Endometrium (tissue), 2 donors: Measurements from ENCODE around the gene SLC6A18.
"Not testable (repeated sequence)": the region's sequence is repeated elsewhere in the genome, so short reads cannot be mapped to it uniquely, and the experiment has no call there.

Source experiments
- FAIRE-seq: peaks from 2 replicates; lab custom pipeline; 2012; peaks lifted over from hg19 to GRCh38; lab: Jason Lieb, UNC
- donor health status: control.
- donor health status: control.

SLC6A18 gene

GRCh38 chr5:1254196-1254595 lies 29.0 kb downstream of the SLC6A18 start:
- no peak for FAIRE-seq

- FAIRE-seq = no peak
Measured at GRCh38 chr5:1255081-1255561, 29.9 kb downstream of the SLC6A18 start.

- no peak for FAIRE-seq
Measured at GRCh38 chr5:1256776-1257175, 31.6 kb downstream of the SLC6A18 start.

GRCh38 chr5:1257363-1257762 lies 32.2 kb downstream of the SLC6A18 start:
- FAIRE-seq = no peak

GRCh38 chr5:1257841-1258240 lies 32.7 kb downstream of the SLC6A18 start:
- FAIRE-seq = no peak

- FAIRE-seq = no peak
Measured at GRCh38 chr5:1259806-1260480, 34.8 kb downstream of the SLC6A18 start.

GRCh38 chr5:1261643-1262042 lies 36.5 kb downstream of the SLC6A18 start:
- FAIRE-seq = no peak

- no peak for FAIRE-seq
Measured at GRCh38 chr5:1262381-1262780, 37.2 kb downstream of the SLC6A18 start.

- no peak for FAIRE-seq
Measured at GRCh38 chr5:1264211-1264610, 39.0 kb downstream of the SLC6A18 start.

GRCh38 chr5:1265026-1265425 lies 39.8 kb downstream of the SLC6A18 start:
- no peak for FAIRE-seq

GRCh38 chr5:1265461-1266455 lies 40.6 kb downstream of the SLC6A18 start:
- no peak for FAIRE-seq

- FAIRE-seq = no peak
Measured at GRCh38 chr5:1266791-1267190, 41.6 kb downstream of the SLC6A18 start.

- not testable (repeated sequence) for FAIRE-seq
Measured at GRCh38 chr5:1267464-1267863, 42.3 kb downstream of the SLC6A18 start.

GRCh38 chr5:1268056-1268455 lies 42.9 kb downstream of the SLC6A18 start:
- no peak for FAIRE-seq

- no peak for FAIRE-seq
Measured at GRCh38 chr5:1268666-1269065, 43.5 kb downstream of the SLC6A18 start.

- FAIRE-seq = no peak
Measured at GRCh38 chr5:1270426-1270825, 45.2 kb downstream of the SLC6A18 start.

GRCh38 chr5:1270933-1271914 lies 46.0 kb downstream of the SLC6A18 start:
- FAIRE-seq = no peak

- FAIRE-seq = no peak
Measured at GRCh38 chr5:1272201-1272600, 47.0 kb downstream of the SLC6A18 start.

- FAIRE-seq = no peak
Measured at GRCh38 chr5:1273745-1274144, 48.6 kb downstream of the SLC6A18 start.

GRCh38 chr5:1274471-1274870 lies 49.3 kb downstream of the SLC6A18 start:
- no peak for FAIRE-seq

- FAIRE-seq = not testable (repeated sequence)
Measured at GRCh38 chr5:1275397-1276391, 50.5 kb downstream of the SLC6A18 start.
